ENCODE data around the gene TLR6. TPM values are rescaled to one million over a fixed set of nuclear protein-coding genes. Genes with fewer than 3 reads are reported as not detected.

Gene TLR6, protein sequence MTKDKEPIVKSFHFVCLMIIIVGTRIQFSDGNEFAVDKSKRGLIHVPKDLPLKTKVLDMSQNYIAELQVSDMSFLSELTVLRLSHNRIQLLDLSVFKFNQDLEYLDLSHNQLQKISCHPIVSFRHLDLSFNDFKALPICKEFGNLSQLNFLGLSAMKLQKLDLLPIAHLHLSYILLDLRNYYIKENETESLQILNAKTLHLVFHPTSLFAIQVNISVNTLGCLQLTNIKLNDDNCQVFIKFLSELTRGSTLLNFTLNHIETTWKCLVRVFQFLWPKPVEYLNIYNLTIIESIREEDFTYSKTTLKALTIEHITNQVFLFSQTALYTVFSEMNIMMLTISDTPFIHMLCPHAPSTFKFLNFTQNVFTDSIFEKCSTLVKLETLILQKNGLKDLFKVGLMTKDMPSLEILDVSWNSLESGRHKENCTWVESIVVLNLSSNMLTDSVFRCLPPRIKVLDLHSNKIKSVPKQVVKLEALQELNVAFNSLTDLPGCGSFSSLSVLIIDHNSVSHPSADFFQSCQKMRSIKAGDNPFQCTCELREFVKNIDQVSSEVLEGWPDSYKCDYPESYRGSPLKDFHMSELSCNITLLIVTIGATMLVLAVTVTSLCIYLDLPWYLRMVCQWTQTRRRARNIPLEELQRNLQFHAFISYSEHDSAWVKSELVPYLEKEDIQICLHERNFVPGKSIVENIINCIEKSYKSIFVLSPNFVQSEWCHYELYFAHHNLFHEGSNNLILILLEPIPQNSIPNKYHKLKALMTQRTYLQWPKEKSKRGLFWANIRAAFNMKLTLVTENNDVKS
- 3.1 and 3.9 TPM in 2 replicates for total RNA-seq

DNA sequence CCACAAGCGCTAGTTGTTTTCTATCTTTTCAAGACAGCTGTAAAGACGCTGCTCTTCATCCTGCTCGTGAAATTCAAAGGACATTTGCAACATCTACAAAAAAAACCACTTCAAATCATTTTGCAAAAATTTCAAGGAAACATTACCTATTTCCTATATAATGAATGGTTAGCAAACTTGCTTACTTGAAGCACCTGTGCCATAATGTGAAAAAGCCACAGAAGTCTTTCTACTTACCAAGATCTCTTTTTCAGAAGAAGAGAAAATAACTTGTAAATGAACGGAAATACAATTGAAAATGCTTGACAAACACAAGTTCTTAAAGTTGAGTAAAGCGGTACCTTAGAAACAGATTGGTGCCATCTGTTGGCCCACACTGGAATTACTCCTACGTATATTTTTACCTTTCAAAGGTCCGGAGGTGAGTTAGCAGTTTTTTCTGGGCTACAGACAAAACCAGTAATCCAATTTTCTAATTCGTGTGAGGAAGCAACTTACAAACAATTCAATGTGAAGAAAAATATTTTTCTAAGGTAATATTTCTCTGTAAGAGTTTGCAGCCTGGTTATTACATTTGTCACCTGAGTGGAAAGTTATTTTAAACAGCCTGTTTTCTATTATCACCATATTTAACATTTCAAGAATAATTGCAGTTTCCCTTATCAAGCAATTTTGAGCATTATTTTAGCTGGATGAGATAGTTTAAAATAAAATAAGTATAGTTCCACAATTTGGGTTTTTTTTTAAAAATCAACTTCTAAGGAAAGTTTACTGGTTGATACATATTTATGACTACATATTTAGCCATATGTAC is at the start of gene TLR6:
TSS of gene TLR6 (minus strand) at position 294 of the 814 bp plus-strand sequence. CDS start 27,344 bp downstream, outside the sequence.

DNA sequence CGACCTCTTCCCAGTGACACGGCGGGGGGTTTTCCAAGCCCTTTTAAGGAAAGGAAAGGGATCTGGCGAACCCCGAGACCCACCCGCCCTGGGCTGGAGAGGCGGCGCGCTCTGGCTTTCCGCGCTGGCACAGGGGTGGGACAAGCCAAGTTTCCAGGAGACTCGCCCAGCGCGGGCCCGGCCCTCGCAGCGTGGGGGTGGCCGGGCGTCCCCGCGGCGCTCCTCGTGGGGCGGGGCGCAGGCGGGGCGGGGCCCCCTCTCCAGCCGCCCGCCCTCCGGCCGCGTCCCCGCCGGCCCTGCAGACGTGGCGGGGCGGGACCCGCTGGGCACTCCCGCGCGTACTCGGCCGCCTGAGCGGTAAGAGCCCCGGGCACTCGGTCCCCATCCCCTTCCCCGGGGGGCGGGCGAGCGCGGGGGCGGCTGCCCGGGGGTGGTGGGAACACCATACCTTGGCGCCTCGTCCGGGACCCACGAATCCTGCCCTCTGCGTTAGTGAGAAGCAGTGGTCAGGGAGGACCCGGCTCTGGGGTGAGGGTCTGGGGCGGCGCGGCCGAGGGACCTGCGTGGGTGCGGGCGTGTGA is 11.0 kb upstream of the TLR6 start, which contains the start of gene FAM114A1:
TSS of gene FAM114A1 (plus strand) at position 329 of the 581 bp plus-strand sequence. CDS start 10,273 bp downstream, outside the sequence.

DNA sequence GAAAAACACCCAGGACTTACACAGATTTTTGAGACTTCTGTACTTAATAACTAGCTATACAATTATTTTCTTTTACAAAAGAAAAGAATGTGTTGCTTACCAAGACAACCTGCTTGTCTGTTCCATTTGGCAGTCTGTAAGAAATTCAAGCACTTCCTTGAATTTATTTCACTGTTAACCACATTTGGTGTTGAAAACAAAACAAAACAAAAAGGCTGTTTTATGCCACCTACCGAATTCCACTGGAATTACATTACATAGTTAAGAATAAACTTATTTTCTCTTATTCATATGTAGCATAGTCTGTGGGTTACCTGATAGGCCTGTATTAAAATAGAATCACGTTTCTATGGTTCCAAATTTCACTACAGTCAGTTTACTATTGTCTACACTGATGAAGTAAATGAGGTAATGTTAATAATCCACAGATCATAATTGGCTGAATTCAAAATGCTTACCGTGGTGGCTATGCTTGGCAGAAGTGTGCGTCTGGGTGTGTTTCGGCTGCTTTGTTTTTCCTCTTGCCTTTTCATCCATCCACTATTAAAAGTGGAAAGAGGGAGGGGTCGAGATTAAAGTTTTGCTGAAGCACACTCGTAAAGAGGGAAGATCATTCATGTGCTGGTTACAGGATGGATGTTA is 51.8 kb downstream of the TLR6 start, which contains the start of gene TLR1:
TSS of gene TLR1 (minus strand) at position 138 of the 642 bp plus-strand sequence. CDS start 5,960 bp downstream, outside the sequence.

DNA sequence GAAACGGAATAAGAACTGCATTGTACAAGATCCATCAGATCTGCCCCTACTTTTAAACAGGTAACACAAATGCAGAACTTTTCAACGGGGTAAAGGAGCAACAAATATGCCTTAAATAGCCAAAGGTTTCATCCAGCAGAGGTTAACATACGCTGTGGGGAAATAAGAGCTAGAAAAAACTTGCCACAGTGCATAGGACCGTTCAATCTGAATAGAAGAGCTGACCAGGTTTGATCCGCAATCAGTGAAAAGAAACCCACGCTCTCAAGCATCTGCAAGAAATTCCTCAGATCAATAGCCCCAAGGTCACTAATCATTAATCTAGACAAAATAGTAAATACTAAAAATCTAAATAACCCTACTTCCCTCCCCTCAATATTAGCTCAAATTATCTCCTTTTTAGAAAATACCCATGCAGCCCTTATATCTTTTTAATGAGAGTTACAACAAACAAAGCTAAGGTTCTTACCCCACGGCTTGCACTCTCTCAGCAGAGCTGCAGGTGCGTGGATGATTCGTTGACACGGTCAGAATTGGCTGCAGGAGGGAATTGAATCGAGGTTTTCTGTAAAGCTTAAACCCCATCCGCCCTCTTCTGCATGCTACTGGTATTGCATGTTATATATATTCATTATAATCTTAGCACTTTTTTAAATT is 74.0 kb downstream of the TLR6 start, which contains the start of gene TLR10:
TSS of gene TLR10 (minus strand) at position 539 of the 657 bp plus-strand sequence. CDS start 7,400 bp downstream, outside the sequence.

Small RNAs within 50 kb of the gene (small RNA-seq; reads per million reads assigned to genes)
- gene MIR574 = 25.5 reads per million, percentile 96 among the genes with 10 or more reads in this experiment

Other genes starting within 250 kb of the TLR6 start
- gene KLF3, start 192.6 kb downstream of the TLR6 start, total RNA-seq = 34.6 and 51.9 TPM in 2 replicates
- gene TLR10, start 73.8 kb downstream of the TLR6 start, total RNA-seq = not detected in 2 replicates
- gene TLR1, start 52.0 kb downstream of the TLR6 start, total RNA-seq = 1.1 and 1.5 TPM in 2 replicates
- 406 and 462 TPM in 2 replicates for gene FAM114A1, start 11.0 kb upstream of the TLR6 start, total RNA-seq
- not detected in 2 replicates for gene TMEM156, start 175.6 kb upstream of the TLR6 start, total RNA-seq
- 62.2 and 79.3 TPM in 2 replicates for gene KLHL5, start 205.4 kb upstream of the TLR6 start, total RNA-seq